Frontal cortex (tissue), 4 donors: ENCODE results near the gene RNF227. TPM values are rescaled to one million over a fixed set of nuclear protein-coding genes. Genes with fewer than 3 reads are reported as not detected.

ENCODE experiments used
- DNase-seq, 2 donors: peaks; one replicate each; pipeline ENCODE4 v3.0.0; 2012; ENCODE audit warnings: low spot score in 2 of 2
- FAIRE-seq: peaks from 2 replicates; lab custom pipeline; 2012; peaks lifted over from hg19 to GRCh38; lab: Jason Lieb, UNC
- total RNA-seq: library from RNA; depleted of rRNA; stranded (reverse); fragments of >200 nt; gene quantifications from one replicate; pipeline ENCODE4 v1.2.3, GENCODE V29; 2014
- donor health status: control.
- donor health status: control.
- donor health status: control.

Gene RNF227
- total RNA-seq, 1 donor from 2014 or later = 8.2 TPM

GRCh38 chr17:7894866-7895265 is 21.2 kb downstream of the RNF227 start:
- FAIRE-seq (no peak), DNase-seq (no peak)

DNA sequence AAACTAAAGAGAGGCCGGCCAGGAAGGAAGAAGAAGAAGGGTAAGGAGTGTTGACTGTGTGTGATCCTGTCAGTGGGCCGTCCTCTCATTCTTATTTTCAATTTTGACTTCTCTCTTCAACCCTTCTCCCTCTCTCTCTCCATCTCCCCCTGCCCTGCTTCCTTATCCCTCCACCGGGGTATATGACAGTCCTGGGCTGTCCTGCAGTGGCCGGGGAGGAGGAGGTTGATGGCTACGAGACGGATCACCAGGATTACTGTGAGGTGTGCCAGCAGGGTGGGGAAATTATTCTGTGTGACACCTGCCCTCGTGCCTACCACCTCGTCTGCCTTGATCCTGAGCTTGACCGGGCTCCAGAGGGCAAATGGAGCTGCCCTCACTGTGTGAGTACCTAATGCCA is 21.9 kb downstream of the RNF227 start:
- DNase-seq = no peak
- FAIRE-seq = no peak

DNA sequence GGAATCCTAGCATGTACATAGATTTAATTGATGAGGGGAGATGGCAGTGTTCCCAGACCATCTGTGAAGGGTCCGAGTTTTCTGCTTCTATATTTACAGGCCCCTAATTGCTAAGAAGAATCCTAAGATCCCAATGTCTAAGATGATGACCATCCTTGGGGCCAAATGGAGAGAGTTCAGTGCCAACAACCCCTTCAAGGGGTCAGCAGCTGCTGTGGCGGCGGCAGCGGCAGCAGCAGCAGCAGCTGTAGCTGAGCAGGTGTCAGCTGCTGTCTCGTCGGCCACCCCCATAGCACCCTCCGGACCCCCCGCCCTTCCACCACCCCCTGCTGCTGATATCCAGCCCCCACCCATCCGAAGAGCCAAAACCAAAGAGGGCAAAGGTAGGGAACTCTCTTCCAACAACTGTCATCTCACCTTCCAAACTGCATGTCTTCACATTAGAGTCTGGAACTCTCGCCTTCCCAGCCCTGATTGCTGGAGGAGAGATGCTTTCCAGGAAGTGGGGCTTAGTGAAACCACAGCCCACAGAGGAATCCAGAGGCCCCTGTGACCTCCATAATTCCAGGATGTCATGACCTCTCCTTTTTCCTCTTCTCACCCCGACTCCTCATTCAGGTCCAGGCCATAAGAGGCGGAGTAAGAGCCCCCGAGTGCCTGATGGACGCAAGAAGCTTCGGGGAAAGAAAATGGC is 22.8 kb downstream of the RNF227 start:
- no peak for DNase-seq

GRCh38 chr17:7889166-7889955 is 26.7 kb downstream of the RNF227 start:
- DNase-seq = peak; percentile 88 to 90
- peak; percentile 81 for FAIRE-seq

More for the DNA sequence above, 22.8 kb downstream of the RNF227 start:
- no peak for FAIRE-seq

GRCh38 chr17:7888184-7888920 is 27.7 kb downstream of the RNF227 start, which contains the start of gene CHD3:
CHD3 (plus strand) TSS chr17:7888789; CDS start chr17:7889001, 212 bp downstream.
- FAIRE-seq (no peak), DNase-seq (no peak)

- FAIRE-seq (no peak), DNase-seq (peak; percentile 85 to 88)
Observed at GRCh38 chr17:7887482-7888183, 28.5 kb downstream of the RNF227 start.

DNA sequence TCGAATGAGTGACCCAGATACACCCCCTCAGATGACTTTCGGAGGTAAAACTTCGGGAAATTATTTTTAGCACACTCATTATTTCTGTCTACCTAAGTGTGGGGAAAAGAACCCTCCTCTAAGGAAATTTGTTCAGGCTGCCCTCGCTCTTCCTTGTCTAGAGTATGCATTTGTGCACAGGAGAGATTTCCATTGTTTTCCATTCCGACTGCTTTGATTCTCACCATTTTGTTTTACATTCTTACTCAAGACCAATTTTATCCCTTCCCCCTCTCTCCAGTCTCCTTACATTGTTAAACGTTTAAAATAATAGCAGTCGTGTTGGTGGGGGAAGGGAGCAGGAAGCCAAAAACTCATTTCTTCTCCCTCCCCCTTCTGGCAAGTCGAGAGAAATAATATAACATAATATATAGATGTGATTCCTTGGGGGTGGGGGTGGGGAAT is 29.0 kb downstream of the RNF227 start:
- no peak for DNase-seq
- FAIRE-seq = no peak

DNA sequence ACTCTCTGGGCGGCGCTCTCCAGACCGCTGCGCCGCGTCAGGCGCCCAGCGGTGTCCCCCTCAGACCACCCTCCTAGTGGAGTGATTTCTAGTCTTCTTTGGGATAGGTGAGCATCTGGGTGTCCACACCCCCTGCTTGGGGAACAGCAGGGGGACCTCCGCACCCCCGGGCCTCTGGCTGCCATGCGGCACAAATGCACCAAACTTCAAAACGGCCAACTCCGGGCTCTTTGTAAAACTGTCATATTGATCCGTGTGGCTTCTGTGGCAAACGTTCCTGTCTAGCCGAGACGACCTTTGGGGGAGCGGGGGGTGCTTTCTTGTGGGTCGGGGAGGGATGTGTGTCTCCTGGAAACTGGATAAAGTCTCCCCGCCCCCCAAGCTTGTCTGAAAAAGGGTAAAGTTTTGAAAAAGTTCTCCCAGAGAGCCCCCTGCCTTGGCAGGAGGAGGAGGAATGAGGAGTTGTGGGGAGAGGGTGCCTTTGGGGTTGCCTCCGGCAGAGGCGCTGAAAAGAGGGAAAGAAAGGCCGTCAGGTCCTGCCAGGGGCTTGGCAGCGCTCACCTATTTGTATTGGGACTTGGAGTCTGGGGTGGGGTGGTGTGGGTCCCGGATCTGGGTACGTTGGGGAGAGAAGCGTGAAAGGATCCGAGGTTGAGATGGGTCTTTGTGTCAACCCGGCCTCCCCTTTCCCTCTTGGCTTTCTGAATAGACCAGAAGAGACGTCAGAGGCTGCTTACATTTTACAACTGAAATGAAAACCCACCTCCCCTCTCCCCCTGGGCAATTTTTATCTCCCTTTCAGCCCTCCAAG is 29.7 kb downstream of the RNF227 start:
- FAIRE-seq = no peak
- DNase-seq = peak in 1 of 2 donors; percentile 55

GRCh38 chr17:7885367-7886226 is 30.5 kb downstream of the RNF227 start:
- peak; percentile 64 to 66 for DNase-seq
- FAIRE-seq = no peak

DNA sequence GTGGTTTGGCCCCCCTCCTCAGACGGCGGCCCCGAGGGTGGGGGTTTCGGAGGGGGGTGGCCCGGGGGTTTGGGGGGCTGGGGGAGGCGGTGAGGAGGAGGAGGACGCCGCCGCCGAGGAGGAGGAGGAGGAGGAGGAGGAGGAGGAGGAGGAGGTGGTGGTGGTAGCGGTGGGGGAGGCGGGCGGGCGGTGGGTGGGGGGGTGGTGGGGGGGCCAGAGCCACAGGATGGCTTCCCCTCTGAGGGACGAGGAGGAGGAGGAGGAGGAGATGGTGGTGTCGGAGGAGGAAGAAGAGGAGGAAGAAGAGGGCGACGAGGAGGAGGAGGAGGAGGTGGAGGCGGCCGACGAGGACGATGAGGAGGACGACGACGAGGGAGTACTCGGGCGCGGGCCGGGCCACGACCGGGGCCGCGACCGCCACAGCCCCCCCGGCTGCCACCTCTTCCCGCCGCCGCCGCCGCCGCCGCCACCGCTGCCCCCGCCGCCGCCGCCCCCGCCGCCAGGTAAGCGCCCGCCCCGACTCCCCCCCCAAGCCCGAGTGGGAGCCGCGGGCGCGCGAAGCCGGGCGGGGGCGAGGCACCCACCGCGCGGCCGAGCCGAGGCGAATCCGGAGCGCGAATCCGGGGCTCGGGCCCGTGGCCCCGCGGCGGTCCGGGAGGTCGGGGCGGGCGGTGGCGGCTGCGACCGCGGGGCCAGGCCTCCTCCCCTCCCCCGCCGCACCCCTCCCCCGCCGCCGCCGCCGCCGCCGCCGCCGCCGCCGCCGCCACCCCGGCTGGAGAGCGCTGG is 31.3 kb downstream of the RNF227 start:
- no peak for FAIRE-seq

GRCh38 chr17:7883781-7884386 is 32.2 kb downstream of the RNF227 start:
- DNase-seq (no peak), FAIRE-seq (no peak)

More for the DNA sequence above, 31.3 kb downstream of the RNF227 start:
- no peak for DNase-seq

DNA sequence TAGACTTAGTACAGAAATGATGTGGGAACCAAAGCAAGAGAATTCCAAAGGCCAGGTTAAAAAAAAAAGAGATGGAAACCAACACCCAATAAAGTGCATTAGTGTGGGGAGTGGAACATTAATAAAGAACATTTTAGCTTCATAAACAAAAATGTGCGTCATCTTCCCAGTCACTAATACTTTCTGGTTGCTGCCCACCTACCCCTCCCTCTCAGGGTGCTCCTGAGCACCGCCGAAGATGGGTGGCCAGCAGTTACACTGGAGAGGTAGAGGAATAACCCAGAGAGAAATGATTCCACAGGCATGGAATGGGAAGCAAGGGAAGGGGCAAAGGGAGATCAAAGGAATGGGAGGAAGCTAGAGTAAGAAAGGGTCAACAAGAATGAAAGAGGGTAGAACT is 33.5 kb downstream of the RNF227 start:
- DNase-seq (no peak), FAIRE-seq (no peak)

GRCh38 chr17:7882068-7882467 is 34.0 kb downstream of the RNF227 start:
- no peak for FAIRE-seq

GRCh38 chr17:7881276-7882054 is 34.6 kb downstream of the RNF227 start:
- FAIRE-seq = no peak
- DNase-seq = no peak

More at GRCh38 chr17:7882068-7882467, 34.0 kb downstream of the RNF227 start:
- DNase-seq = no peak

- DNase-seq = no peak
- no peak for FAIRE-seq
Observed at GRCh38 chr17:7880076-7880868, 35.8 kb downstream of the RNF227 start.
